22Rv1 (cell line): ENCODE data around the gene LNPEP.

Experiments used
- H3K27ac ChIP-seq: fragments of 450-650 bp; 2 replicates; pipeline ENCODE4 v1.5.1; 2017
- CTCF ChIP-seq: fragments of 450-650 bp; IDR thresholded peaks from 2 replicates; pipeline ENCODE4 v1.5.1; 2017; ENCODE audit warnings: mild to moderate bottlenecking
- ZFX ChIP-seq: fragments of 450-650 bp; IDR thresholded peaks from 2 replicates; pipeline ENCODE4 v1.6.1; 2017; ENCODE audit warnings: antibody characterized with exemption, borderline replicate concordance

Gene LNPEP

GRCh38 chr5:97043511-97043910 lies 107.6 kb downstream of the LNPEP start:
- H3K27ac ChIP-seq = no peak overlapping the region
- TF ChIP-seq ZFX (no peak), CTCF (no peak)

DNA sequence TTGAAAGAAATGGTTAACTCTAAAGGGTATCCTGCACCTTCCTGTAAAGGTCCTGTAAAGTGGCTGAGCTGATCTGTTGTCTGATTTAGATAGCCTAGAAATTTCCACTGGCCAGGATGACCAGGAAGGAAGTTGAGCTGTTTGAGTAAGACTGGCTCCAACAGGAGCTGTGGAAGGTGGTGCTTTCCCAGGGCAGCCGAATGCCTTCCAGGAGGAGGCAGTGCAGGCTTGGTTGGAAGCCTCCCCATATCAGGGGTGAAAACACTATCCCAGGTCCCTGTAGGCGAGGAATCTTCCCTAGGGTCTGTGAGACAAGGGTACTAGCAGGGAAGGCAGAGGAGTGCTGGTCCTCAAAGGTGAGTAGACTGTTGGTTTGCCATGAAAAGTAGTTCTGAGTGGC lies 108.2 kb downstream of the LNPEP start:
- no peak for TF ChIP-seq ZFX
- peak; percentile 37 for TF ChIP-seq CTCF
- H3K27ac ChIP-seq = no peak overlapping the region

DNA sequence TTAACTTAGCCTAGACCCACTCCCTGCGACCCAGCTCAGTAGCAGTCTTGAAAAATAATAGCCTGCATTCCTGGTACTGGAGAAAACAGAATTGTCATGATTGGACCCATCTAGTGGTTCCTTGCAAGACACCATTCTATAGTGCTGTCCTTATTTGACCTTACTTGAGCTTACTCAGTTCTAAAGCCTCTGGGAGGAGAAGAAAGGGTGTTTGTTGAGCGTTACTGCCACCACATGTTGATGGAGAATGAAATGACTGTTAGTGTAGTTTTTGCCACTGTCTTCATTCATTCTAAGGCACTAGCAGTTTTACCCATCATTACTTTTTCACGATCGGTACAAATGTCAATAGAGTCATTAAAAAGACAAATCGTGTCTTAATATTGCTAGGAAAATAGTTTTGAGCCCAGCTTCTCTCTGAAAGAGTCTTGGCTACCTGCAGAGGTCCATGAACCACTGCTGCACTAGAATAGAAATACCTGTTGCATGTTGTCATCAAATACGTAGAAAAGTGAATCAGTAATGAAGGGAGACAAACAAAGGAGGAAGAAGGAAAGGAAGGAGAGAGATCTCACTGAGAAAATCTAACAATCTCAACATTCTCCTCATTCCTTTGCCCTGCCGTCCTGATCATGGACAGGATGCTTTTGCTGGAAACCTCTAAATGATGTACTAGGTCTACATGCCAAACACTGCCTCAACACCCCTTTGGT lies 110.5 kb downstream of the LNPEP start:
- no peak for TF ChIP-seq CTCF
- no peak for TF ChIP-seq ZFX
- no peak overlapping the region for H3K27ac ChIP-seq

- no peak overlapping the region for H3K27ac ChIP-seq
- TF ChIP-seq ZFX (no peak), CTCF (no peak)
Measured at GRCh38 chr5:97047076-97047475, 111.2 kb downstream of the LNPEP start.

- no peak for TF ChIP-seq ZFX
- no peak for TF ChIP-seq CTCF
- H3K27ac ChIP-seq = no peak overlapping the region
Measured at GRCh38 chr5:97049175-97049574, 113.3 kb downstream of the LNPEP start.

- TF ChIP-seq ZFX (no peak), CTCF (no peak)
- no peak overlapping the region for H3K27ac ChIP-seq
Measured at GRCh38 chr5:97056263-97056662, 120.4 kb downstream of the LNPEP start.

GRCh38 chr5:97062046-97062445 lies 126.2 kb downstream of the LNPEP start:
- TF ChIP-seq ZFX (no peak), CTCF (no peak)
- no peak overlapping the region for H3K27ac ChIP-seq
